Mesothelial cell of epicardium (in vitro differentiated cells): Measurements from ENCODE around the gene ARHGDIG. TPM values are rescaled to one million over a fixed set of nuclear protein-coding genes. Genes with fewer than 3 reads are reported as not detected.
A peak's percentile ranks its signal among the peaks of the same experiment; 100 is the strongest.
"Not testable (repeated sequence)": the region's sequence is repeated elsewhere in the genome, so short reads cannot be mapped to it uniquely, and the experiment has no call there.

ENCODE experiments used
- DNase-seq, 2 experiments: peaks; one replicate each; pipeline ENCODE4 v3.0.0; 2021; ENCODE audit warnings: low spot score in 2 of 2; ENCODE audit not compliant: unreplicated experiment in 2 of 2
- H3K27ac Mint-ChIP-seq: 2 replicates; pipeline ENCODE4 v1.8.0; 2021; ENCODE audit warnings: mixed read lengths
- H3K27me3 Mint-ChIP-seq: 2 replicates; pipeline ENCODE4 v1.8.0; 2021; ENCODE audit warnings: low read depth, mixed read lengths
- H3K36me3 Mint-ChIP-seq: 2 replicates; pipeline ENCODE4 v1.8.0; 2021; ENCODE audit warnings: mixed read lengths
- H3K4me1 Mint-ChIP-seq: 2 replicates; pipeline ENCODE4 v1.8.0; 2021; ENCODE audit warnings: mixed read lengths
- H3K4me3 Mint-ChIP-seq: 2 replicates; pipeline ENCODE4 v1.8.0; 2021; ENCODE audit warnings: mild to moderate bottlenecking, moderate library complexity, mixed read lengths
- H3K9me3 Mint-ChIP-seq: 2 replicates; pipeline ENCODE4 v1.8.0; 2021; ENCODE audit warnings: mixed read lengths
- total RNA-seq: library from RNA; stranded (reverse); gene quantifications from 3 replicates; pipeline ENCODE4 v1.2.1, GENCODE V29; 2021
- TF ChIP-seq, protein P1 (sequence below): fragments of 200-600 bp; sonication (generic); IDR thresholded peaks from one replicate; pipeline ENCODE4 v1.5.0; 2021; ENCODE audit warnings: antibody characterized with exemption; ENCODE audit not compliant: unreplicated experiment

Gene ARHGDIG
- total RNA-seq, 1 donor from 2014 or later = 3.6 TPM

DNA sequence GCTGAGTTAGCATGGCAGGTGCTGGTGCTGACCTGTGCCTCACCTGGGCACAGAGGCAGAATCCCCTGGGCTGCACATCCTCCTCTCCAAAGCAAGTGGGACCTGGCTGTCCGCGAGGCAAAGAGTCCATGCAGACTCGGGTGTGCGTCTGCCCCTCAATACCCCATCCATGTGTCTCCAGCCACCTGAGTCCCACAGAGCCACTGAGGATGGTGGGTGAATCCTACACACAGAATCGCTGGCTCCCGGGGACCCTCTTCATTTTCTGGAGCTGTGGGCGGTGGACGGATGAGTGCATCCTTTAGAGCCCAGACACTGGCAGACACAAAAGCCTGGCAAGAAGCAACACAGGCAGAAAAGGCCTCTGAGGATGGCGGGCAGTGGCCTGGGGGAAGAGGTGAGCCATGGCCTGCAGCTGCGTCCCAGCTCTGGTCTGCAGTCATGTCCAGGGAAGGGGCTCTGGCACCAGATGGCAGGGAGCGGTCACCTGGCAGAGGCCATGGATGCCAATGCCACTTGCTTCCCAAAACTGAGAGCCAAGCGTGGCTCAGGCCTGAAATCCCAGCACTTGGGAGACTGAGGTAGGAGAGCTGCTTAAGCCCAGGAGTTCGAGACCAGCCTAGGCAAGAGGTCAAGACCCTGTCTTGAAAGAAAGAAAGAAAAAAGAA lies 42.2 kb downstream of the ARHGDIG start:
- TF ChIP-seq, protein P1, sequence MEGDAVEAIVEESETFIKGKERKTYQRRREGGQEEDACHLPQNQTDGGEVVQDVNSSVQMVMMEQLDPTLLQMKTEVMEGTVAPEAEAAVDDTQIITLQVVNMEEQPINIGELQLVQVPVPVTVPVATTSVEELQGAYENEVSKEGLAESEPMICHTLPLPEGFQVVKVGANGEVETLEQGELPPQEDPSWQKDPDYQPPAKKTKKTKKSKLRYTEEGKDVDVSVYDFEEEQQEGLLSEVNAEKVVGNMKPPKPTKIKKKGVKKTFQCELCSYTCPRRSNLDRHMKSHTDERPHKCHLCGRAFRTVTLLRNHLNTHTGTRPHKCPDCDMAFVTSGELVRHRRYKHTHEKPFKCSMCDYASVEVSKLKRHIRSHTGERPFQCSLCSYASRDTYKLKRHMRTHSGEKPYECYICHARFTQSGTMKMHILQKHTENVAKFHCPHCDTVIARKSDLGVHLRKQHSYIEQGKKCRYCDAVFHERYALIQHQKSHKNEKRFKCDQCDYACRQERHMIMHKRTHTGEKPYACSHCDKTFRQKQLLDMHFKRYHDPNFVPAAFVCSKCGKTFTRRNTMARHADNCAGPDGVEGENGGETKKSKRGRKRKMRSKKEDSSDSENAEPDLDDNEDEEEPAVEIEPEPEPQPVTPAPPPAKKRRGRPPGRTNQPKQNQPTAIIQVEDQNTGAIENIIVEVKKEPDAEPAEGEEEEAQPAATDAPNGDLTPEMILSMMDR = no peak
- no peak overlapping the region for H3K4me3 Mint-ChIP-seq
- H3K27me3 Mint-ChIP-seq = no peaks in the 10 kb centered on the region
- no peak for DNase-seq
- H3K36me3 Mint-ChIP-seq = peaks cover 11% of the 10 kb centered on the region
- no peak overlapping the region for H3K27ac Mint-ChIP-seq
- H3K4me1 Mint-ChIP-seq = no peaks in the 10 kb centered on the region
- no peaks in the 10 kb centered on the region for H3K9me3 Mint-ChIP-seq

DNA sequence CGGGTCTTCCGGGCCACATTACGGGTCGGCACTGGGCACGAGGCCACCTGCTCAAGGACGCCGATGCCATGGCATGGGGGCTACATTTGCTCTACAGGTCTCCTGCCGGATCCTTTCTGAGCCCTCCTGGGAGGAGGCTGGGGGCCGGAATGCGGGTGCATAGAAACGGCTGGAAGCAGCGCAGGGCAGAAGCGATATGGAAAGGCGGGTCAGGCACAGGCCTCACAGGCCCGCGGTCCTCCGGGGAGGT lies 43.7 kb downstream of the ARHGDIG start:
- TF ChIP-seq, protein P1 = no peak
- Mint-ChIP-seq H3K4me1 (no peaks in the 10 kb centered on the region), H3K4me3 (no peak overlapping the region), H3K27me3 (no peaks in the 10 kb centered on the region), H3K27ac (no peak overlapping the region), H3K9me3 (no peaks in the 10 kb centered on the region), H3K36me3 (peaks cover 8% of the 10 kb centered on the region)
- no peak for DNase-seq

DNA sequence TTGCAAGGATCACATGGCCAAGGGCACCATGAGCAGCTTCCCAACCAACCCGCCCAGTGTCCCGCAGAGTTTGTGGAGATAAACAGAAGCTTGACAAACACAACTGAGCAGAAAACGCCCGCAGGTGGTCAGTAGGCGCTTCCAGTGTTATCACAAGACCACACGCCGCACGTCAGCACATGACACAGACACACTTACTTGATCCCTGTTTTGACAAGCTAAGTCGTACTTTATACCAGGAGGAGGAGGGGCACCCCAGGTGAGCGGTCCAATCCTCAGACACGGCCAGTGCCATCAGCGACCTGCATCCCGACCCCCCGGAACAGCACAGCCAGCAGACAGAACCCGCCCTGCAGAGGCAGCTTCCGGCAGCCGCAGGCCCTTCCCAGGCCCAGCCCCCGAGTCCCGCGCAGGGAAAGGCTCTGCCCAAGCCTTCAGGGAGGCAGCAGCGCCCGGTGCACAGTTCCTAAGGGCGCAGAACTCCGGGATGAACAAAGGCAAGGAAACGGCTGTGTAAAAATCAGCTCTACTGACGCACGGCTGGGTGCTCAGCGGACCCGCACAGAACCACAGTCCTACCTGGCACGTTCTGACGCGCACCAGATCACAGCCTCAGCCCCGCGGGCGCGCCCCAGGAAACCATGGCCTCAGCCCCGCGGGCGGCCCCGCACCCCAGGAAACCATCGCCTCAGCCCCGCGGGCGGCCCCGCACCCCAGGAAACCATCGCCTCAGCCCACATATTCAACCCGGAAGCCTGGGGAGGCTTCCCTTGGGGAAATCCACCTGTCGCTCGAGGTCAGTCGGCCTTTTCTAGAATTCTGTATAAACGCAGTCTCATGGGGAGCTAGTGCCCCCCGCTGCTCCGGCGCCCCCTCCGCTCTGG lies 44.3 kb downstream of the ARHGDIG start:
- Mint-ChIP-seq H3K9me3 (no peaks in the 10 kb centered on the region), H3K27ac (no peak overlapping the region), H3K4me3 (no peak overlapping the region)

DNA sequence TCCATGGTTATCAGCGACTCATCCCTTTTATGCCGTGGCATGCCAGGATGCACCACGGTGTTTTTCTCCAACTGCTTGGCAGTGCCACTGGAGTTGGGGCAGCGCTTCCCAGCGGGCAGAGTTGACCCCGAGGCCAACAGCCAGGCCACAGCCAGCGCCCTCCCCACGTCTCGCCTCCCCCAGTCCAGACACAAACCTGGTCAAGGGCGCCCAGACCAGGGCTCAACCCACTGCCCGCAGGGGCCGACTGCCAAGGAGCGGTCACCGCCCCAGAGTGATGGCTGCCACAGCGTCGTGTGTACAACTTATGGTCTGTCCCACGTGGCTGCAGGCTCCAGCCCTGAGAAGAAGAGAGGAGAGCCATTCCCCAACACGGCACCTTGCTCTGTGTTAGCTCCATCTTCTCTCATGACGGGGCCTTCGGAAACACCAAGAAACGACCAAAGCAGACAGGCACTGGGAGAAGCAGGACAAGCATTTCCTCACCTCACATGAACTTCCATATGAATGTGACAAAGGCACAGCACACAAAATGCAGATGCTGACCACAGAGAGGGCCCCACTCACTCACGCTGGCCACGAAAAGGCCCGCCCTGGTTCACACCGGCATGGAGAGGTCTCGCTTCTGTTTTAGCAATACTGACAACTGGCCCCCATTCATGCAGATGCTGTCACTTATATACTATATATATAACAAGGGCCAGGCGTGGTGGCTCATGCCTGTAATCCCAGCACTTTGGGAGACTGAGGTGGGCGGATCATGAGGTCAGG lies 45.2 kb downstream of the ARHGDIG start:
- H3K4me1 Mint-ChIP-seq = peaks cover 5% of the 10 kb centered on the region
- H3K9me3 Mint-ChIP-seq = no peaks in the 10 kb centered on the region
- no peaks in the 10 kb centered on the region for H3K27me3 Mint-ChIP-seq
- TF ChIP-seq, protein P1 = no peak
- H3K4me3 Mint-ChIP-seq = no peak overlapping the region
- H3K27ac Mint-ChIP-seq = no peak overlapping the region
- H3K36me3 Mint-ChIP-seq = no peaks in the 10 kb centered on the region
- no peak for DNase-seq

More for the DNA sequence above, 44.3 kb downstream of the ARHGDIG start:
- Mint-ChIP-seq H3K27me3 (no peaks in the 10 kb centered on the region), H3K4me1 (no peaks in the 10 kb centered on the region), H3K36me3 (peaks cover 6% of the 10 kb centered on the region)
- DNase-seq = no peak
- TF ChIP-seq, protein P1 = no peak

DNA sequence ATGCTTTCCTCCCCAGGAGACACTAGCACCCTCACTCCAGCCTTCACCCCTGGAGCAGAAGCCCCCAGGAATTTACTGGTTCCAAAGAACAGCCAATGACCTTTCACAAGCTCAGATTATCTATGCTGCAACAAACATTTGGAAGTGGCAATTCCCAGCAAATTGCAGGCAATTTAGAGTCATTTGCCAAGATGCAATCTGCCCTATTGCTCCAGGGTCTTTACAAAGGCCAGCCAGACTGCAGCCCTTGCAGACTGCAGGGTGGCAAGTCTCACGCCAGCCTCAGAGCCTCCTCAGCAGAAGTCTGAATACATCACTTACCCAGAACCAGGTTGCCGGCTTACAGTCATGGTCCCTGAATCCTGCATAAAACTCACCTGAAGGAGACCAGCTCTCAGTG lies 50.4 kb downstream of the ARHGDIG start:
- peaks cover 43% of the 10 kb centered on the region for H3K4me1 Mint-ChIP-seq
- H3K27me3 Mint-ChIP-seq = no peaks in the 10 kb centered on the region
- TF ChIP-seq, protein P1 = no peak
- no peaks in the 10 kb centered on the region for H3K36me3 Mint-ChIP-seq
- no peak overlapping the region for H3K4me3 Mint-ChIP-seq
- no peaks in the 10 kb centered on the region for H3K9me3 Mint-ChIP-seq
- no peak for DNase-seq
- peak overlapping the region; percentile 97 for H3K27ac Mint-ChIP-seq

DNA sequence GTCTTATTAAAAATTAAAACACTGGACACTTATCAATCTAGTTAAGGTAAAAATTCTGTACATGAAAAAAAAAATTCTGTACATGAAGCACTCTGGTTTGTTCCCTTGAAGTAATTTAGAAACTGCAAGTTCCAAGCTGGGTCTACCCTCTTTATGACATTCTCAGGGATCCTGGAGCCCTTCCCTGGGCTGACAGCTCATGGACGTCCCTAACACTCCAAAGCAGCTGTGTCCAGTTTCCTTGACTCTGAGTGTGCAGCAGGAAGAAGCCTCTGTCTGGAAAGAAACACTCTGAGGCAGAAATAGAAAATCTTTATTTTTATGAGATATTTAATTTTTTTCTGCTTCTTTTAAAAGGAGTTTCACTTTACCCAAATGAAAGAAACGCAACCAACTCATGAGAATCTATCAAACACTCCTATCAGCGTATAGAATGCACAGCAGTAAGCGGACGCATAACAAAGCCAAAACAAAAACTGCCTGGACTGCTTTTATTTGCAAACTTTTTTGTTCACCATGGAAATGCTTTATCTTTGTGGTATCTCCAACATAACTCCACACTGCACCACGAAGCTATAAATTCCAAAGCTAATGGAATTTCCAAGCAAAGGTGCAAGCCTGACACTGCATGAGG lies 50.9 kb downstream of the ARHGDIG start:
- DNase-seq, H3K36me3 Mint-ChIP-seq, H3K27me3 Mint-ChIP-seq, H3K9me3 Mint-ChIP-seq: not testable (repeated sequence)
- H3K4me1 Mint-ChIP-seq = peaks cover 43% of the 10 kb centered on the region
- peak overlapping the region; percentile 28 for H3K4me3 Mint-ChIP-seq
- peak overlapping the region; percentile 97 for H3K27ac Mint-ChIP-seq
